Measurements from ENCODE around the gene NKX3-2.

The NKX3-2 gene

GRCh38 chr4:13493793-13494192, 50.5 kb downstream of the NKX3-2 start:
- no peak overlapping the region for H3K27ac ChIP-seq (ENCODE audit: low read depth, low read length)
- H3K4me3 ChIP-seq (ENCODE audit: low read depth, low read length): no peak overlapping the region
- H3K27me3 ChIP-seq (ENCODE audit: insufficient read depth, low read length): peaks cover 48% of the 10 kb centered on the region
- H3K4me1 ChIP-seq (ENCODE audit: control insufficient read depth, insufficient read depth, low read length, unreplicated experiment): no peaks in the 10 kb centered on the region
- no peaks in the 10 kb centered on the region for H3K36me3 ChIP-seq (ENCODE audit: insufficient read depth, low read length)
- no peak overlapping the region for H2AFZ ChIP-seq (ENCODE audit: low read length, unreplicated experiment)
- no peaks in the 10 kb centered on the region for H3K79me2 ChIP-seq (ENCODE audit: control insufficient read depth, insufficient read depth, low read length, unreplicated experiment)

DNA sequence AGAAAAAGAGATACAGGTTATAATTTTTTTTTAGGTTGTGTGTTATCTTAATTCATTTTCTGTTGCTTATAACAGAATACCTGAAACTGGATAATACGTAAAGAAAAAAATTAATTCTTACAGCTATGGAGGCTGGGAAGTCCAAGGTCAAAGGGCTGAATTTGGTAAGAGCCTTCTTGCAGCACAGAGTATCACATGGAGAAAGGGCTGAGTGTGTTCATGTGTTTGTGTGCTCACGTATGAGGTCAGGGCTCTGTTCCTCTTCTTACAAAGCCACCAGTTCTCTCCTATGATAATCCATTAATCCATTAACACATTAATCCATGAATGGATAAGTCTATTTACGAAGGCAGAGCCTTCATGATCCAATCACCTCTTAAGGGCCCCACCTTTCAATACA, 51.6 kb downstream of the NKX3-2 start:
- Histone ChIP-seq H3K27ac (ENCODE audit: low read depth, low read length) (no peak overlapping the region), H3K4me1 (ENCODE audit: control insufficient read depth, insufficient read depth, low read length, unreplicated experiment) (no peaks in the 10 kb centered on the region), H3K36me3 (ENCODE audit: insufficient read depth, low read length) (no peaks in the 10 kb centered on the region), H2AFZ (ENCODE audit: low read length, unreplicated experiment) (no peak overlapping the region), H3K4me3 (ENCODE audit: low read depth, low read length) (no peak overlapping the region), H3K27me3 (ENCODE audit: insufficient read depth, low read length) (peaks cover 50% of the 10 kb centered on the region), H3K79me2 (ENCODE audit: control insufficient read depth, insufficient read depth, low read length, unreplicated experiment) (no peaks in the 10 kb centered on the region)

Measured in ACC112 (cell line).